ENCODE measurements around the gene XPC.

XPC gene

GRCh38 chr3:14138109-14138877, 40.1 kb downstream of the XPC start:
- DNase-seq (ENCODE audit: insufficient read length, low spot score) (no peak), FAIRE-seq (no peak)
- no peak for TF ChIP-seq CTCF (IDR thresholded peaks at IDR 0.05; ENCODE audit: insufficient read depth, missing control alignments)

- no peak for FAIRE-seq
- no peak for TF ChIP-seq CTCF (IDR thresholded peaks at IDR 0.05; ENCODE audit: insufficient read depth, missing control alignments)
- no peak for DNase-seq (ENCODE audit: insufficient read length, low spot score)
Observed at GRCh38 chr3:14137445-14137844, 41.0 kb downstream of the XPC start.

GRCh38 chr3:14137004-14137403, 41.4 kb downstream of the XPC start:
- no peak for FAIRE-seq
- no peak for DNase-seq (ENCODE audit: insufficient read length, low spot score)
- no peak for TF ChIP-seq CTCF (IDR thresholded peaks at IDR 0.05; ENCODE audit: insufficient read depth, missing control alignments)

- no peak for TF ChIP-seq CTCF (IDR thresholded peaks at IDR 0.05; ENCODE audit: insufficient read depth, missing control alignments)
- no peak for FAIRE-seq
- no peak for DNase-seq (ENCODE audit: insufficient read length, low spot score)
Observed at GRCh38 chr3:14135581-14135980, 42.8 kb downstream of the XPC start.

GRCh38 chr3:14134291-14134690, 44.1 kb downstream of the XPC start:
- FAIRE-seq (no peak), DNase-seq (ENCODE audit: insufficient read length, low spot score) (no peak)
- no peak for TF ChIP-seq CTCF (IDR thresholded peaks at IDR 0.05; ENCODE audit: insufficient read depth, missing control alignments)

- TF ChIP-seq CTCF (IDR thresholded peaks at IDR 0.05; ENCODE audit: insufficient read depth, missing control alignments), result no peak
- FAIRE-seq (no peak), DNase-seq (ENCODE audit: insufficient read length, low spot score) (no peak)
Observed at GRCh38 chr3:14133876-14134275, 44.5 kb downstream of the XPC start.

- TF ChIP-seq CTCF (IDR thresholded peaks at IDR 0.05; ENCODE audit: insufficient read depth, missing control alignments), result no peak
Observed at GRCh38 chr3:14133188-14133800, 45.1 kb downstream of the XPC start.

More at GRCh38 chr3:14133188-14133800, 45.1 kb downstream of the XPC start:
- FAIRE-seq, result no peak
- DNase-seq (ENCODE audit: insufficient read length, low spot score), result no peak
